Karpas-422 (cell line): Measurements from ENCODE around the gene POLG2. TPM values are rescaled to one million over a fixed set of nuclear protein-coding genes. Genes with fewer than 3 reads are reported as not detected.
A peak's percentile ranks its signal among the peaks of the same experiment; 100 is the strongest.

ENCODE experiments used
- DNase-seq: peaks from one replicate; pipeline ENCODE4 v3.0.0-alpha.2; 2015
- H2AFZ ChIP-seq: fragments of 200-600 bp; sonication (generic); 2 replicates; pipeline ENCODE4 v1.6.1; 2014; ENCODE audit warnings: antibody characterized with exemption, low read length, mixed read lengths
- H3K27ac ChIP-seq: fragments of 200-600 bp; sonication (generic); 2 replicates; pipeline ENCODE4 v1.5.1; 2014; ENCODE audit warnings: mild to moderate bottlenecking, low read length, moderate library complexity
- H3K27me3 ChIP-seq: fragments of 200-600 bp; sonication (generic); 2 replicates; pipeline ENCODE4 v1.6.1; 2014; ENCODE audit warnings: low read length, mixed read lengths
- H3K36me3 ChIP-seq: fragments of 200-600 bp; sonication (generic); 2 replicates; pipeline ENCODE4 v1.6.1; 2014; ENCODE audit warnings: low read length, mixed read lengths; ENCODE audit not compliant: insufficient read depth
- H3K4me1 ChIP-seq: fragments of 200-600 bp; sonication (generic); 2 replicates; pipeline ENCODE4 v1.6.1; 2014; ENCODE audit warnings: mild to moderate bottlenecking, low read length, mixed read lengths
- H3K4me2 ChIP-seq: fragments of 200-600 bp; sonication (generic); 2 replicates; pipeline ENCODE4 v1.6.1; 2014; ENCODE audit warnings: low read length, low read depth, mild to moderate bottlenecking; ENCODE audit not compliant: poor library complexity, severe bottlenecking
- H3K4me3 ChIP-seq: fragments of 200-600 bp; sonication (generic); 2 replicates; pipeline ENCODE4 v1.5.1; 2014; ENCODE audit warnings: mild to moderate bottlenecking, antibody characterized with exemption, low read length, mixed read lengths
- H3K79me2 ChIP-seq: fragments of 200-600 bp; sonication (generic); 2 replicates; pipeline ENCODE4 v1.6.1; 2014; ENCODE audit warnings: mild to moderate bottlenecking, low read length, mixed read lengths
- H3K9ac ChIP-seq: fragments of 200-600 bp; sonication (generic); 2 replicates; pipeline ENCODE4 v1.6.0; 2014; ENCODE audit warnings: low read length
- H3K9me2 ChIP-seq: fragments of 200-600 bp; sonication (generic), shearing (Covaris generic); replicated peaks from 2 replicates; pipeline ENCODE4 v1.6.0; 2014; ENCODE audit warnings: mild to moderate bottlenecking, low read length, moderate library complexity; ENCODE audit not compliant: insufficient read depth
- H3K9me3 ChIP-seq: fragments of 300-700, 200-600 bp; sonication (generic); 2 replicates; pipeline ENCODE4 v1.6.1; 2014; ENCODE audit warnings: low read length, mixed read lengths
- H4K20me1 ChIP-seq: fragments of 200-600 bp; sonication (generic); 2 replicates; pipeline ENCODE4 v1.6.1; 2014; ENCODE audit warnings: mild to moderate bottlenecking, antibody characterized with exemption, low read length, low read depth; ENCODE audit not compliant: insufficient read depth
- total RNA-seq: library from RNA; depleted of rRNA; stranded (reverse); fragments of >200 nt; shearing (Covaris generic); gene quantifications from 2 replicates; pipeline ENCODE4 v1.2.3, GENCODE V29; 2014; ENCODE audit warnings: low replicate concordance

POLG2 gene
- total RNA-seq, 1 experiment from 2014 or later, result 25.3 TPM

- Histone ChIP-seq H3K4me3 (peak overlapping the region; percentile 97), H3K9me3 (no peaks in the 10 kb centered on the region), H2AFZ (no peak overlapping the region), H3K4me1 (peaks cover 61% of the 10 kb centered on the region), H3K27me3 (no peaks in the 10 kb centered on the region), H3K9ac (peak overlapping the region; percentile 100), H3K27ac (peak overlapping the region; percentile 94), H4K20me1 (peaks cover 73% of the 10 kb centered on the region), H3K4me2 (peak overlapping the region; percentile 97), H3K36me3 (peaks cover 64% of the 10 kb centered on the region), H3K9me2 (no peaks in the 10 kb centered on the region), H3K79me2 (peaks cover 64% of the 10 kb centered on the region)
- no peak for DNase-seq
These were observed 8.0 kb upstream of the POLG2 start for GRCh38 chr17:64504769-64505339.

- H3K79me2 ChIP-seq, result peaks cover 59% of the 10 kb centered on the region
- peaks cover 66% of the 10 kb centered on the region for H3K36me3 ChIP-seq
- peaks cover 75% of the 10 kb centered on the region for H4K20me1 ChIP-seq
- H3K9me3 ChIP-seq, result no peaks in the 10 kb centered on the region
- H2AFZ ChIP-seq, result no peak overlapping the region
- H3K27ac ChIP-seq, result peak overlapping the region; percentile 94
- peak overlapping the region; percentile 100 for H3K9ac ChIP-seq
- peaks cover 69% of the 10 kb centered on the region for H3K4me1 ChIP-seq
- H3K4me3 ChIP-seq, result peak overlapping the region; percentile 97
- H3K4me2 ChIP-seq, result peak overlapping the region; percentile 97
- no peaks in the 10 kb centered on the region for H3K27me3 ChIP-seq
- no peak for DNase-seq
- H3K9me2 ChIP-seq, result no peaks in the 10 kb centered on the region
These were observed 7.2 kb upstream of the POLG2 start for GRCh38 chr17:64503821-64504768.

GRCh38 chr17:64503341-64503740 is 6.5 kb upstream of the POLG2 start:
- Histone ChIP-seq H3K9me2 (no peaks in the 10 kb centered on the region), H3K36me3 (peaks cover 69% of the 10 kb centered on the region), H3K4me3 (no peak overlapping the region), H3K9me3 (no peaks in the 10 kb centered on the region), H3K4me1 (peaks cover 74% of the 10 kb centered on the region), H3K4me2 (peak overlapping the region; percentile 97), H3K9ac (0 out of 2 replicates have a peak overlapping the region, but pooled peaks have one; percentile 5), H3K27ac (peak overlapping the region; percentile 94; the same call in 1 of the 2 replicates), H3K79me2 (peaks cover 52% of the 10 kb centered on the region), H2AFZ (no peak overlapping the region), H4K20me1 (peaks cover 77% of the 10 kb centered on the region), H3K27me3 (no peaks in the 10 kb centered on the region)
- no peak for DNase-seq

- Histone ChIP-seq H3K27ac (no peak overlapping the region), H3K4me3 (no peak overlapping the region), H3K9me2 (no peaks in the 10 kb centered on the region), H3K9me3 (no peaks in the 10 kb centered on the region), H4K20me1 (peaks cover 77% of the 10 kb centered on the region), H3K4me1 (peaks cover 74% of the 10 kb centered on the region), H2AFZ (no peak overlapping the region), H3K4me2 (peak overlapping the region; percentile 97), H3K36me3 (peaks cover 69% of the 10 kb centered on the region), H3K27me3 (no peaks in the 10 kb centered on the region), H3K79me2 (peaks cover 47% of the 10 kb centered on the region), H3K9ac (no peak overlapping the region)
- no peak for DNase-seq
These were observed 6.0 kb upstream of the POLG2 start for GRCh38 chr17:64502809-64503208.

GRCh38 chr17:64502021-64502420 is 5.2 kb upstream of the POLG2 start:
- no peak for DNase-seq
- H3K27me3 ChIP-seq, result no peaks in the 10 kb centered on the region
- H3K9me2 ChIP-seq, result no peaks in the 10 kb centered on the region
- peaks cover 69% of the 10 kb centered on the region for H3K36me3 ChIP-seq
- no peak overlapping the region for H3K4me3 ChIP-seq
- peaks cover 39% of the 10 kb centered on the region for H3K79me2 ChIP-seq
- H3K9ac ChIP-seq, result no peak overlapping the region
- H3K9me3 ChIP-seq, result no peaks in the 10 kb centered on the region
- H4K20me1 ChIP-seq, result peaks cover 69% of the 10 kb centered on the region
- no peak overlapping the region for H3K4me2 ChIP-seq
- H2AFZ ChIP-seq, result no peak overlapping the region
- peaks cover 80% of the 10 kb centered on the region for H3K4me1 ChIP-seq
- no peak overlapping the region for H3K27ac ChIP-seq

GRCh38 chr17:64500862-64501765 is 4.3 kb upstream of the POLG2 start:
- no peak overlapping the region for H3K4me3 ChIP-seq
- H3K4me1 ChIP-seq, result peaks cover 80% of the 10 kb centered on the region
- H2AFZ ChIP-seq, result no peak overlapping the region
- peaks cover 69% of the 10 kb centered on the region for H3K36me3 ChIP-seq
- H4K20me1 ChIP-seq, result peaks cover 68% of the 10 kb centered on the region
- no peaks in the 10 kb centered on the region for H3K9me2 ChIP-seq
- no peak overlapping the region for H3K27ac ChIP-seq
- no peak overlapping the region for H3K9ac ChIP-seq
- H3K79me2 ChIP-seq, result peaks cover 42% of the 10 kb centered on the region
- H3K27me3 ChIP-seq, result no peaks in the 10 kb centered on the region
- DNase-seq, result no peak
- no peak overlapping the region for H3K4me2 ChIP-seq
- no peaks in the 10 kb centered on the region for H3K9me3 ChIP-seq

- Histone ChIP-seq H3K36me3 (peaks cover 67% of the 10 kb centered on the region), H3K4me3 (no peak overlapping the region), H3K9ac (no peak overlapping the region), H3K4me2 (peak overlapping the region; percentile 81), H3K4me1 (peaks cover 85% of the 10 kb centered on the region), H3K9me2 (no peaks in the 10 kb centered on the region), H3K27me3 (no peaks in the 10 kb centered on the region), H2AFZ (no peak overlapping the region), H3K27ac (no peak overlapping the region), H3K9me3 (no peaks in the 10 kb centered on the region), H3K79me2 (peaks cover 42% of the 10 kb centered on the region), H4K20me1 (peaks cover 66% of the 10 kb centered on the region)
- no peak for DNase-seq
These were observed 3.6 kb upstream of the POLG2 start for GRCh38 chr17:64500487-64500859.
